ENCODE data around the gene SOX6.

Gene SOX6

DNA sequence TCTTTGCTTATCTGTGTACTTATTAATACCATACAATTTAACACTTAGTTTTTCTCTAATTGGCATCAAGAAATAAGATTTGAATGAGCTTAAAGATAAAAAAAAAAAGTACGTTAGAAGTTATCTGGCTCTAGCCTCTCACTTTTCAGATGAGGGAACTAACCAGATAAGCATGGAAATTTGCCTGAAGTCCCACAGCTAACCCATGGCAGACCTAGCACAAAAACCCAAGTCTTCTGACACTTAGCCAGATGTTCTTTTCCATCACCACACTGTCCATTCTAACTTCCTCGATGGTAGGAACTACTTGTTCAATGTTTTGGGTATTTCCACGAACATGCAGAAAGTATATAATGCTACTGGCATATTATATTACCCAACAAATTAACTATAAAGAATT is 7.4 kb upstream of the SOX6 start:
- DNase-seq = no peak

DNA sequence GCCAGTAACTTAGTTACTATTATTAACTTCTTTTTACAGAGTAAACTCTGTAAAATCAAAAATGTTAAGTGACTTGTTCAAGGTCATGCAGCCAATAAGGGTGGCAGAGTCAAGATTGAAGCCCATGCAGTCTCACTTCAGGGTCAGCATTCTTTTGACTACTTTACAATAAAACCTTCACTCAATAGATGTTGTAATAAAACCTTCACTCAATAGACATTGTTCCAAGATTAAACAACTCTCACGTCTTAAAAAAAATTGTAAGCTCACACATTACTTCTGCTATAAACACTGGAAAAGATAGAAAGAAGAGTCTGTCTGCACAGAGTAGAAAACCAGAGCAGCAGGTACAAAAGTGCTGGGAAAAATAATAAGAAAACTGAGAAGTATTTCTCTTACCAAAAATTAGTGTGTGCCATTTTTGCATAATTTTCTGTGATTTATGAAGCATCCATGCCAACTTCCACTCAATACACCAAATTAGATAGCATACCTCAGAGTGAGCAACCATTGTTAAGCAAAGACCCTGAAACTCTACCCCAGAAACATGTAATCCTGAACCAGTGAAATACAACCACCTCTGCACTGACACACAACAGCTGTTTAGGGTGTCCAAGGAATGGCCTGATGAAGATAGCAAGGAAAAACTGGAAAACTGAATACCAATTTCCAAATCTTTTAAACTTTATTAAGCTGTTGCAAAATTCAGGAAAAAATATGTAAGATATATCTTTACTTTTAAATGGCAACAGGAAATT is 4.9 kb upstream of the SOX6 start:
- DNase-seq = no peak

DNA sequence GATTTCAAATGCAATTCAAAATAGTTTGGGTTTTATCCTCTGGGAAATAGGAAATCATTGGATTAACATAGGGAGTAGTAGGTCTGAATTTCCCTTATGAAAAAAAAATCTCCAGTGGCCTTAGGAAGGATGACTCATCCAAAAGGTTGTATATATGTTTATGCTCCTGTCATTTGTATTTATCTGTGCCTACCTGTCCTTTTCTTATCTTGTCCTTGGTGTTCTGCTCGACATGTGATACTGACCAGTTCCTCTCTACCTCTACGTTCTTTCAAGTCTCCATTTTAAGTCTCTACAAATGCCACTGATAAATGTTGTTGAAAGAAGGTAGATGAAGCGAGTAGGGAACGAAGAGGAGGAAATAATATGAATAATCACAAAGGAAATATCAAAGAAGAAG is 3.0 kb upstream of the SOX6 start:
- DNase-seq = no peak

DNA sequence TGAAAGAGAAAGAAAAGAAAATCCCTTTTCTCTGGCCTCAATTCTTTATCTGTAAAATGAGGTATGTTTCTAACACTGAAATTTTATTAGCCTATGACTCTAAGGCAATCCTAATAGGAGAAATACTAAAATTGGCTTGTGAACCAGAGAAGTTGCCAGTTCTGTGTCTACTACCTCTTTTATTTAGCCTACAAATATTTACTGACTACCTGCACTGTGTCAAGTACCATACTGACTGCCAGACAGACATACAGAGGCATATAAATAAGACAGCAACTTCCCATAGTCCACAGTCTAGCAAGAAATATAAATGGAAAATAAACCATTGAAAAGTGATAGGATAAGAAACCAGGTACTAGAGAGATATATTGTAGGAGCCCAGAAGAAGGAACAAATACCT is 2.4 kb upstream of the SOX6 start:
- no peak for DNase-seq

DNA sequence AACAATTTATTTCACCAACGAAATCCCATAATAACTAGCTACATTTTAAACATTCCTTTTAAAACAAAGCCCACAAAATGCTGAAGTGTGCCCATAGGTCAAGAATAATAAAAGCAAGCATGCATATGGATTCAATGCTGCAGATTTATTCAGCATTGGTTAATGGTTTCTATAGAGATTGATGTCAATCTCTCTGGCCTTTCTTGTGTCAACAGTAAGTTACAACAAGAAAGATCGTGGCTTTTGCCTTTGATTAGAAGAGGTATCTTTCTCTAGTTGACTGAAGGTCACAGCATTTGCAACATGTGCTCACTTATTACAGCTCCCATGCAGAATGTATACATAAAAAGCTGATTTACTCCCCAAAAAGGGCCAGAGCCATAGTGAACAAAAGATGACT is 1.4 kb upstream of the SOX6 start:
- DNase-seq = no peak

DNA sequence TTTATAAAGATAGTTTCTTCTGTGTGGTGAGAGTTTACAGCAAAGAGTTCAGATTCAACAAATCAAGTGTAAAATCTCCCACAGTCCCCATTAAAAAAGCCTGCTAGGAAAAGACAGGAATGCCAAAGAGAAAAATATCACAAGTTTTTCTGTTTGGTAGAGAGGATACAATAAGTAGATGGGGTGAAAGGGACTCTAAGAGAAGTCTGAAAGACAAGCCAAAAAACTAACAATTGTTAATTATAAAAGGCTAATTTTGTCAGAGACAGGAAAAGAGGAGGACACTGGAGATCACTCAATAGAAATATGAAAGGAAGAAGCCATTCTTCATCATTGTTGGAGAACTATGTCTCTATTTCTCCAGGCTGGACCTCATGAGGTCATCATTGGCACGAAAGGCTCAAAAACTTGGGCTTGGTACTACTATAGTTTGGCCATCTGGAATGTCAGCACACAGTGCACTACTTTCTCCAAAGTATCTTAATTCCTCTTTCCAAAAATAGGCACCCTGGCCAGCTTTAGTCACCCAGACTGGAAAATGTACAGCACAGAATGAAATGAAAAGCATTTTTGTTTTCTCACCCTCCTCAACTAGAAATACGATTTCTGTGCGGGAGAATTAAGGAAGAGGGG is 531 bp upstream of the SOX6 start:
- no peak for DNase-seq

DNA sequence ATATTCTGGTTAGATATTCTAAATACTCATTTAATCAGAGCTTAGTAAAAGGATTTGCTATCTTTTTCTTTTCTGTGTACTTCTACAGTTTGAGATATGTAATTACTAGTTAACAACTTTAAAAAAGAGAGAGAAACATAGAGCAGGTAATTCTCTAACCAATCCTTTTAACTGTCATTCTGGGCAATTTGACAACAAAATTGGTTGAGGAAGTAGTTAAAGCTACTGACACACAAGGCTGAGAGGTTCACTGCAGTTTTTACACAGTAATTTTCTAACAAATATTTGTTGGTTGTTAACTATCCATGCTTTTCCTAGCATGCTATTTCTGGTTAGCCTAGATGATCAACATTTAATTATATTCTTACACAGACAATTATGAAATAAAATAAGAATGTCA is 3.6 kb downstream of the SOX6 start:
- no peak for DNase-seq

DNA sequence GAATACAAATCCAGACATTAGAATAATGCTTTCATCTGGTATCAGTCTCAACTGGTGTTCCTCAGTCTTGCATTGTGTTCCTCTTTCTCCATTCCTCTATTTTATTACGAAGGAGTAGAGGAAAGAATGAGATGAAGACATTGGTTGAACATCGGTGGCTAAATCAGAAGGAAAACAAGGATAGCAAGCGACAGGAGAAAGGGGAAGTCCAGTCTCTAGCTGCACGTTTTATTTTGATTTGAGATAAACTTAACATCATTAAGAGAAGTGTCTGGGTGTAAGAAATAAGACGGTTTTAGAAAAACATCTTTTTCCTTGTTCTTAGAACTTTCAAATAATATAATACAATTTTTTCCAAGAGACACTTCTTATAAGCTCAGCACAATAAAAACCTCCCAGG is 6.2 kb downstream of the SOX6 start:
- DNase-seq = no peak

DNA sequence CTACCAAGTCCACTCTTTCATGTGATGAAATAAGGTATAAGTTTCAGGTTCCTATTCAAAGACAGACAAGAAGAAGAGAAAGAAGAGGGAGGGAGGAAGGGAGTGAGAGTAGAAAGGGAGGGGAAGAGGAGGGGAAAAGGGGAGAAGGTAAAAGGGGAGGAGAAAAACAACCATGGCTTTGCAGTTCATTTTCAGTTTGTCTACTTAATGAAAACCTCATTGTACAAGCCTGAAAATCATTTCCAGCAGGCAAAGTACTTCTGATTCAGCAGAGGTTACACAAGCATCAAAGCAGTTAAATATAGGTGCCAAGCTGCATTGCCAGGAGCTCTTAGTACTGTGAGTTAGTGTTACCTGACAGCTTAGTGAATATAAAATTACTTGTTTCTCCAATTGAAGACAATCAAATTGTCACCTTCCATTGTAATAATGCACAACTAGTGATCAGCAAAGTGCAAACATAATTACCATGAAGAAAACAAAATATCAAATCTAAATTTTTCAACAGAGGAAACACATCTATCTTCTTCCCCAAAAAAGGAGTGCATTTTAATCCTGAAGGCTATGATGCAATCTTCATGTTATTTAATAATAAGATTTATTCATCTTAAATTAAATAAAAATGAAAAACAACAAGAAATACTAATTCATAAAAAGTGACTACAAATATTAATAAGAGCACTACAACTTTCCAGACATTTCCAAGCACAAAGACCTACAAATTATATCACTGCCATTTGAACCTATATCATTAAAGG is 8.2 kb downstream of the SOX6 start:
- no peak for DNase-seq

DNA sequence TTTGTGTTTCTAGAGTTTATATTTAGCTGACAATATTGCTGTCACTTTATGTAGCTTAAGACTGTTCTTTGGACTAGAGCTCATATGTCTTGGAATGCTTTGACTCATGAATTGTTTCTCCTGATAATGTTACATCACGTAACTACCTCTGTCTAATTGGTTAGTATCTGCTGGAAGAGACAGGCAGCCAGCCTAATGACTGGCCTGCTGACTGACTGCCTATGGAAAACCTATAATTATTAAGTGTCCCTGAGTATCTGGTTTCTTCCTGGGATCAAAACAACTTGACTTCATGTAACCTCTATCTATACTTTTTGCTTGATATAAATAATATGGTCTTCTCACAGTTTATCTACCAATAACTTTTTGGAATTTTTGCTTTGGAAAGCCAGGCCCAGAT is 9.4 kb downstream of the SOX6 start:
- no peak for DNase-seq

DNA sequence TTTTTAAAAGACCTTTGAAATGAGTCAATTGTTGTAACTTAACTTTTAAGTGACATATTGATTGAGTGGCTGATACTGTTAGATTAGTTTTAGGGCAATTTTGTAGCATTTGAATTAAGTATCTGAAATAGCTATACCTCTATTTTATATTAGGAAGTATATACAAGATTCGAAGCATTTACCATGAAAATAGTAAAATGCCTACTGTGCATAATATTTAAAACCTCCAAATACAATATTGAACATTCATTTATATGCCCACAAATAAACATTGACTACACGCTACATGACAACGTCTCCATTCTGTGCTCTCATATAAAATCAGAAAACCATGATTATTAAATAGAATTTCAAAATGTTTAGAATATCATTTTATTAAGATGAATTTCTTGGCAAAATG is 14.5 kb downstream of the SOX6 start:
- DNase-seq = no peak

DNA sequence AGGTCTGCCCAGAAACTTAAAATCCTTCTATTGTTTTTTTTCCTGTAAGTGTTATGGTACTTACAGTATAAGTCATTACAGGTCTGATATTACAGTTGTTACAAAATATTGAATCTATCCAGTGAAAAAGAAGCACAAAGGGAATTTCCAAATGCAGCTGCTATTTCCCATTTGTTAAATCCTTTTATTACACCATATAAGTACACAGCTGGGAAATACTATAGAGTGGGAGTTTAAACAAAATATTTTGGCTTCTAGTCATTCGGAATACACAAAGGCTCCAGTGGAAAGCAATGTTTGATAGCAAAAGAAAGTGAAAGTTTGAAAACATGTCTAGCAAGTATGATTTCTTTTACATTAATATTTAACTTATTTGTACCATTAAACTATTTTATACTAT is 18.0 kb downstream of the SOX6 start:
- DNase-seq = no peak

DNA sequence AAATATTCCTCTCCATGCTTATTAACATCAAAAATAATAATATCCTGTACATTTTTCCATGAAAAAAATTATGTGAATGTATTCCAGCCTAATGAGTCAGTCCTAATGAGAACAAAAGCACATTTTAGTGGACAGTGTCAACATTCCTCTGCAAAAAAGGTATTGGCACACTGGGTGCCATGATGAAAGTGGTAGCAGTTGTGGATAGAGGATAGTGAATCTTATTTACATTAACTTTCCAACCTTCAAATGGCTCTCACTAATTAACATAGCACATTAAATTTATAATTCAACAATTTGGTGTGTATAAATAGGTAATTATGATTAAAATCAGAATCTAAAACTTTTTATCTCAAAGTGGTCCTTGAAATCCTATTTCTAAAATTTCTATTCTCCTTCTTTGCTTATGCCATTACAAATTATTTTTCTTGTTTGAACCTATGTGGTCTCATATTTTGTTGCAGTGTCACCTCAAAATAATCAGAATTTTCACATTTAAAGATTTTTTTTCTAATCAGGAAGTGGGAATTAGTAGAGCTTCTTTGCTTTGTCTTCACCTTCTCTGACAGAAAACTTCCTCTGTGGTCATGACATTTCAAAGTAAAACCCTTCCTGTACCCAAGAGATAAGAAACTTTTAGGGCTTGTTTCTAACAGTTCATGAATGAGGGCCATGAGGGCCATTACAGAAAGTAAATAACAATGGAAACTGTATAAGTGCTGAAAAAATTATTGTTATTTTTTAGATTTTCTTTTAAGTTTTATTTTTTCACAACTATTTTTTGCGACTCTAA is 18.7 kb downstream of the SOX6 start:
- no peak for DNase-seq

DNA sequence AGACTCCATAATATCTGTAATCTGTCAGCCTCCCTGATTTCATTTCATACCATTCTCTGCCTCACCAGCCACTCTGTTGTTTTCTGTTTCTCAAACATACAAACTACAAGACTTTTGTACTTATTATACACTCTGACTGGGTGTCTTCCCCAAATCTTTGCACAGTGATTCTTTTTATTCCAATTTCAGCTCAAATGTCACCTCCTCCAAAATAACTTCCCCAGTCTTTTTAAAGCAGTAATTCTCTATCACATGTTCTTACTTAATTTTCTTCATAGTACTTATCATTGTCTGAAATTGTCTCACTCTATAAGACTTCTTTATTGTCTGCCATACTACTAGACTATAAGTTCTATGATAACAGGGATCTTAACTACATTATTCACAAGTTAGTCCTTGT is 19.6 kb downstream of the SOX6 start:
- DNase-seq = no peak

DNA sequence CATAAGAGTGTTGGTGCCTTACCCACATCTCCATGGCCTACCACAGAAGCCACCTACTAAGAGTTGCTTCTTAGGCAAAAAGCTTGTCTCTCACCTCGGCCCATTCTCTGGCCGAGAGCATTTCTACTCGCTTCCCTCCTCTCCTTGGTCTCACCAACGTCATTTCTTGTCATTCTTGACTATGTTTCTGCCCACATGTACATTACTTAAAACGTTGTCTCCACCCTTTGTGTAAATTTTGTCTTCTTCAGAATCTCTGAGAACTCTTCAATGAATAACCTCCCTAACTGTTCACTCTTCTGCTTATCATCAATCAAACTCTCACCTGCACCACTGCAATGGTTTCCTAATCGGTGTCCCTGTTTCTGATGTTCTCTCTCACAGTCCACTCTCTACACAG is 20.1 kb downstream of the SOX6 start:
- no peak for DNase-seq

DNA sequence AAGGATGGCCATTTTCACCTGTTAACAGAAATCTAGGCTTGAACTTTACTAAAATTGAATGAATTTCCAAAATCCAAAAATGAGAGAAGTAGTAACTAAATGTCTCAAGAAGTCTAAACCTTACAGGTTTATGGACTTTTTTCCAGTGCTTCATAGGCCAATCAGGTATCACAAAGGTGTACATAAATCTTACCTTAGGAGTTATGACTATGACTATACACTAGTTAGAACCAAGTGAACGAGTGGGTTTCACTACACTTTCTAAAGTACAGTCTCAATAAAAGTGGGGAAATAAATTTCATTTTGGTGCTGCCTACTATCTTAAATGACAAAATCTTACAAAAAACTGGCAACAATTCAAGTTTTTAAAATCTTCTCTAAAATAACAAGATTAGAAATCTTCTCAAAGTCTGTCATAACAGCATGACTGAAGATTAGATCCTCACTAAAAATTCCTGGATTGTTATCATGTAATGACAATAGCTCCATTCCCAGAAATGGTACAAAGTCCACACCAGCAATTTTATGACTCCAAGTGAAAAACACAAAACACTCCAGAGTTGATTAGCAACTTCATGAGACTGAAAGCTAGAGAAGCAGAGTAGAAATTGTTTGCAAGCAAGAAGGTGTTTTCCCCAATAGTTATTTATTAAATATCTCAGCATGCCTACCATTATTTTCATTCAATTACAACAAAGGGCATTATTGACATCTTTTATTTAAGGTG is 20.9 kb downstream of the SOX6 start:
- DNase-seq = no peak

DNA sequence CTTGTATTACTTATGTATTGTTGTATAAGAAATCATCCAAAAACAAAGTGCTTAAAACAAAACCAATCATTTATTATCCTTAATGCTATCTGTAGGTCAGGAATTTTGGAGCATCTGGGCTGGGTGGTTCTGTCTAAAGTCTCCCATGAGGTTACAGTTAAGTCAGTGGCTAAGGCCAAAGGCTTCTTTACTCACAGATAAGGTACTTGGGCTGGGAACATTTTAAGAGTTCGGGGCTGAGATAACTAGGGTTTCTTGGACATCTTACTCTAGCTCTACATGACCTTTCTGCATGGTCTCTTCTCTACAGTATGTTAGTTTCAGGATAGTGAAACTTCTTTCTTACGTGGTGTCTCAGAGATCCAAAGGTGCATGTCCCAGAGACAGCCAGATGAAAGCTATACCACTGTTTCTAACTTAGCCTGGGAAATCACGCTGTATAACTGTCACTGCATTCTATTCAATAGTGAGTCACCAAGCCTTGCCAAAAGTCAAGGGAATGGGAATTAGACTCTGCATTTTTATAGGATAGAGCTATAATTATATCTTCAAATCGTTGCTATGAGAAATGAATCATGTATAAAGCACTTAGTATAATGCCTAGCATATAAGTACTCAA is 29.6 kb downstream of the SOX6 start:
- DNase-seq = no peak

DNA sequence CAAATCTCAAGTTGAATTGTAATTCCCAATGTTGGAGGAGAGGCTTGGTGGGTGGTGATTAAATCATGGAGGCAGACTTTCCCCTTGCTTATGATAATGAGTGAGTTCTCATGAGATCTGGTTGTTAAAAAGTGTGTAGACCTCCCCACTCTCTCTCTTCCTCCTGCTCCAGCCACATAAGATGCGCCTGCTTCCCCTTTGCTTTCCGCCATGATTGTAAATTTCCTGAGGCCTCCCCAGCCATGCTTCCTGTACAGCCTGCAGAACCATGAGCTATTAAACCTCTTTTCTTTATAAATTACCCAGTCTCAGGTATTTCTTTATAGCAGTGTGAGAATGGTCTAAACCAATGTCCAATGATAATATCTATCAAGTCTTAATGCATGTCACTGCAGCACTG is 34.2 kb downstream of the SOX6 start:
- DNase-seq = no peak

DNA sequence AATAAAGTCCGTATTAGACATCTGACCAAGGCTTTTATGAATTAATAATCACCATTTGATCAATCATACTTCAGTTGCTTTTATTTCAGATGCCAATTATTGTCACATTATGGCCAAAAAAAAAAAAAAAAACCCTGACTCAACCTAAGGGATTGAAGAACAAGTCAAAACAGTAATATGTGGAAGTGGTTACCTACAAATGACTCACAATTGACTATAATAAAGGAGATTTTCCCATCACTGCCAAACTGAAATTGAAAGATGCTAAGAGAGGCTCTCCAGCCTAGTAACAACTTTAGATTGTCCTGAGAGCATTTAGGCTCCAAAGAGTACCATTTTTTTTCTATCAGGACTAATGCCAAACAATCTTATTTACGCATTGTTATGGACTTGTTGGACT is 35.2 kb downstream of the SOX6 start:
- DNase-seq = no peak

DNA sequence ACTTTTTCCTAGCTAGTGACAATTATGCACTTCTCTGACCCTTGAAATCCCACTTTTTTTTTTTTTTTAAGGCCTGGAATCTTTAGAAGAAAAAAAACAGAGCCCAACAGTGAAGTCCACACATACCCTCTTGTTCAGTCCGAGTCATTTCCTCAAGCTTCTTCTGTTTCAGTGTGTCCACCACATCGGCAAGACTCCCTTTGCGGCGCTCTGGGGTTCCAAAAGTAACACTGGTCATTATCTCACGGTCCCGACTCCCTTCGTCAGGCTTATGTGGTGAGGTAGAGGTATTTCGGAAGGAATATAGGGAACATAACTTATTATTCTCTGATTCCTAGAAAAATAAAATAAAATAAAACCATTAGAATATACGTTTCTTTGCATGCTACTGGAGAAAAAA is 38.0 kb downstream of the SOX6 start:
- DNase-seq = no peak

DNA sequence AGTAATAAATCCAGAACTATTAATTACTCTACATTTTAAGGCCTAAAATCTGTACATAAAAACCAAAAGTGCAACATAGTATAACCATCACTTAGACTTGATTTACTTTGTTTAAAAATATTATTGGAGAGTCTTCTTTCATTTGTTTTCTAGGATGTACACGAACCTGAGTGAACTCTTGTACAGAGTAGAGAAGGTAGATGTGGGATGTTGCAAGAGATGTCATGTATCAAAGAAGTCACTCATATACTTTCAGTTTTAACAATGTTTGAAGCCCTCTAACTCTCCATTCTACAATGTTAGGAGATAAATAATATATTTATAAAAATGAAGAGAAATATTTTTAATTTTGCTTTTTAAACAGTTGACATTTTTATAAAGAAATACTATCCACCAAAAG is 38.6 kb downstream of the SOX6 start:
- no peak for DNase-seq

DNA sequence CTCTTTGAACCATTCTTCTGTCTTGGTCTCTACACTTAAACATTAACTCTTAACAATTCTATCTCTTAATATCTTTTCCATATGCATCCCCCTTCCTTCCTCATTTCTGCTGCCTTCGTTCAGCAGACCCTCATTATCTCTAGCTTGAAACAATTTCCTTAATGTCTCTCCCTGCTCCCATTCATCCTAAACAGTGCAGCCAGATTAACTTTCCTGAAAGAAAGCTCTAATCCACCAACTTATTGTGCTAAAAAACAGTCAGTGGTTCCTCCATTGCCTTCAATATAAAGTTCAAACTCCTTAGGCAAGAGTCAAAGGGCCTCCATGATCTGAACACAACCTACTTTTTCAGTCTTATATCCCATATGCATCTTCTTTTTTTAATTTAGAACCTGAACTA is 42.5 kb downstream of the SOX6 start:
- no peak for DNase-seq

Data from CD4-positive, alpha-beta T cell treated with Interferon alpha-2 for 1 hour (primary cell).